ENCODE data around the gene SSX2B.
"Not testable (repeated sequence)": the region's sequence is repeated elsewhere in the genome, so short reads cannot be mapped to it uniquely, and the experiment has no call there.

The SSX2B gene

GRCh38 chrX:52750952-52751351 lies at the start of gene SSX2B:
SSX2B (plus strand) TSS chrX:52751252; CDS start chrX:52752681, 1,429 bp downstream.
- DNase-seq: not testable (repeated sequence)

GRCh38 chrX:52707078-52707477 lies 44.0 kb upstream of the SSX2B start, which contains the start of gene SSX2:
SSX2 (minus strand) TSS chrX:52707178; CDS start chrX:52705749, 1,429 bp downstream.
- not testable (repeated sequence) for DNase-seq

GRCh38 chrX:52765983-52766382 lies 14.9 kb downstream of the SSX2B start:
- not testable (repeated sequence) for DNase-seq

GRCh38 chrX:52773504-52773903 lies 22.5 kb downstream of the SSX2B start:
- not testable (repeated sequence) for DNase-seq

- DNase-seq: not testable (repeated sequence)
Measured at GRCh38 chrX:52797327-52797726, 46.3 kb downstream of the SSX2B start, which contains the start of gene SPANXN5. SPANXN5 (minus strand) TSS chrX:52797427; CDS start chrX:52797348, 79 bp downstream.

DNA sequence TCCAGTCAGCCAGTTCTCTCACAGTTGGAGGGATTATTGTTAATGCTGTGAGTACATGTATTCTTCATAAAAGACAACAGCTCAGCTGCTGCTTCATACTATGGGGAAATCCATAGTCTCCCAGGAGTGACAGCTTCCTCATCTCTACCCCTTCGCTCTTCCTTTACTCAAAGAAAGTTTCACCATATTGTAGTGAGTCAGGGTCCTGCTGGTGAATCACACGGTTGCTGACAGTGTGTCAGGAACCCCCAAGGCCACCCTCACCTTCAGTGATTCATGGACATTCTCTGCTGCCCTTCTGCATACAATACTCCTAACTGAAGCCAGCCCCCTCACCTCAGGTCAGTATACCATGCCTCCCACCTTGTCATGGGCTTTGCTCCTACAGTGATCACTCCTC lies 53.8 kb downstream of the SSX2B start:
- not testable (repeated sequence) for DNase-seq

Measured in fibroblast of skin of right quadriceps (primary cell).